Muscle of leg (tissue), 11 donors: Measurements from ENCODE around the gene GPHA2. TPM values are rescaled to one million over a fixed set of nuclear protein-coding genes. Genes with fewer than 3 reads are reported as not detected.
A peak's percentile ranks its signal among the peaks of the same experiment; 100 is the strongest.

Experiments used
- DNase-seq: peaks from one replicate; pipeline ENCODE4 v3.0.0; 2013
- H3K27ac ChIP-seq: one replicate; pipeline ENCODE4 v1.5.1; 2013; ENCODE audit warnings: mild to moderate bottlenecking, low read length, control low read depth
- H3K27me3 ChIP-seq: one replicate; pipeline ENCODE4 v1.6.1; 2013; ENCODE audit warnings: low read length; ENCODE audit not compliant: control insufficient read depth, insufficient read depth
- H3K36me3 ChIP-seq: one replicate; pipeline ENCODE4 v1.6.1; 2013; ENCODE audit warnings: low read length; ENCODE audit not compliant: control insufficient read depth, insufficient read depth
- H3K4me1 ChIP-seq: one replicate; pipeline ENCODE4 v1.6.1; 2013; ENCODE audit warnings: low read length; ENCODE audit not compliant: control insufficient read depth, insufficient read depth
- H3K4me3 ChIP-seq: one replicate; pipeline ENCODE4 v1.5.1; 2013; ENCODE audit warnings: low read length, control low read depth
- H3K9me3 ChIP-seq: replicated peaks from 2 replicates; pipeline ENCODE4 v1.6.1; 2013; ENCODE audit warnings: low read depth, low read length; ENCODE audit not compliant: control insufficient read depth
- WGBS: methylation state at CpG from one replicate; pipeline ENCODE4 v1.1.5; 2013; ENCODE audit warnings: missing lambda C conversion rate; ENCODE audit not compliant: insufficient coverage; 5-methylcytosine and 5-hydroxymethylcytosine counted together
- polyA plus RNA-seq, 8 donors: library from polyadenylated mRNA; unstranded; fragments of 120-200 nt; gene quantifications; one replicate each; pipeline versions ENCODE4 v1.2.1 to v1.2.3, GENCODE V29; 2013; ENCODE audit warnings: inconsistent platforms in 1 of 8, low replicate concordance in 1 of 8; ENCODE audit not compliant: insufficient read length in 8 of 8, insufficient read depth in 1 of 8
- total RNA-seq: library from RNA; stranded (reverse); fragments of 120-200 nt; gene quantifications from one replicate; pipeline ENCODE4 v1.2.4, GENCODE V29; 2013

GPHA2 gene
- total and polyA plus RNA-seq, 9 donors: 0.15 to 0.53 (median 0.24) TPM; not detected in 5

DNA sequence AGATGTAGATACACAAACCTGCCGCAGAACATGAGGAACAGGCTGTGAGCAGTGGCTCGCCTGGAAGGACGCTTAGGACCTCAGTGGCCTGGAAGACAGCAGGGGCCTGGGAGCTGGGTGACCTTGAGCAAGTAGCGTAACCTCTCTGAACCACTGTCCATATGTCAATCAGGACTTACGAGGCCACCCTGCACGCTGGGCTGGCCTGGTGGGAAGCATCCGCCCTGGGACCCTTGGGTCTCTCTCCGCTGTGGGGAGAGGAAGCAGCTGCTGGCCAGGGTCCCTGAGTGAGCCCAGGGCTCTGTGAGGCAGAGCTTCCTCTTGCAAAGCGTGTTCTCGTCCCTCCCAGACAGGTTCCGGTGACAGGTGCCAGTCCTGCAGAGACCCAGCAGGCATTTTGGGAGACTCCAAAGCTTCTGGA lies 43.3 kb downstream of the GPHA2 start:
- WGBS: 79% methylated on average over 7 of the region's 11 CpGs
- no peak overlapping the region for H3K27ac ChIP-seq
- DNase-seq: no peak
- H3K9me3 ChIP-seq: no peaks in the 10 kb centered on the region
- H3K4me1 ChIP-seq: peaks cover 25% of the 10 kb centered on the region
- H3K4me3 ChIP-seq: no peak overlapping the region
- no peaks in the 10 kb centered on the region for H3K27me3 ChIP-seq
- peaks cover 18% of the 10 kb centered on the region for H3K36me3 ChIP-seq

DNA sequence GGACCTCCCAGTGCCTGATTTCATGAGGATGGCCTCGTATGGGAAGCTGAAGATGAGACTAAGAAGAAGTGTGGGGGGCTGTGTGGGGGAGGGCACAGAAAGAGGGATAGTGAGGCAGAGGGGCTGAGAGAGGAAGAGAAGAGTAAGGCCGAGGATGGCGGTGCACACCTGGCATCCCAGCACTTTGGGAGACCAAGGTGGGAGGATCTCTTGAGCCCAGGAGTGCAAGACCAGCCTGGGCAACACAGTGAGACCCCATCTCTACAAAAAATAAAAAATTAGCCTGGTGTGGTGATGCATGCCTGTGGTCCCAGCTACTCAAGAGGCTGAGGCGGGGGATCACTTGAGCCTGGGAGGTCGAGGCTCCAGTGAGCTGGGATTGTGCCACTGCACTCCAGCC lies 43.8 kb downstream of the GPHA2 start:
- peaks cover 13% of the 10 kb centered on the region for H3K36me3 ChIP-seq
- peaks cover 25% of the 10 kb centered on the region for H3K4me1 ChIP-seq
- DNase-seq: no peak
- no peak overlapping the region for H3K4me3 ChIP-seq
- H3K27me3 ChIP-seq: no peaks in the 10 kb centered on the region
- H3K27ac ChIP-seq: no peak overlapping the region
- no peaks in the 10 kb centered on the region for H3K9me3 ChIP-seq
- 8% methylated on average over 1 of the region's 5 CpGs for WGBS

DNA sequence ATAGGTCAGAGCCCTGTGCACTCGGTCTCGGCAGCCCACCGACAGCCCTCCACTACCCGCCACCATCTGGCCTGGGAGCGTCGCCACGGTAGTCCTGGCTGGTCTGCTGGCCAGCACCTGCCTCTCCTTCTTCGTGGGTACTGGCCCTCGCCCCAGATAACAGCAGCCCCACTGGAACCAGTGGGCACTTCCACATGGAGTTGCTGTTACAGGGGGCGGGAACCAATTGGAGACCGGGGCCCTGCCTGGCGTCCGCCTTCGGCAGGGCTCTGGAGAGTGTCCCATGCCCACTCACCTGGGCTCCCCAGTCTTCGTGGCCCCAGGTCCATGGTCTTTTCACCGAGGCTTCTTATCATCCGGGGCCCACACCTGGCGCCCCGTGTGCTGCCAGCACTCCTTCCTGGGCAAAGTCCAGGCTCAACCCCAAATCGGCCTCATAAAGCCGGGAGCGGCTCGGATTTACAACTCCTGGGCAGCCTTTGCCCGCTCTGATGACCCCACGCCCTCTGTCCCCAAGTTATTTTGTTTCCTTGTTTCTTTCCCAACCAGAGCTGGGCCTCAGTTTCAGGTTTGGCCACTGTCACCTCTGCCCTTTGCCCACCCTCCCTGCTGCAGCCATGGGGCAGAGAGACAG lies 44.4 kb downstream of the GPHA2 start:
- H3K27ac ChIP-seq: no peak overlapping the region
- WGBS: 86% methylated on average over 18 of the region's 25 CpGs
- peaks cover 25% of the 10 kb centered on the region for H3K4me1 ChIP-seq
- peaks cover 8% of the 10 kb centered on the region for H3K36me3 ChIP-seq
- DNase-seq: no peak
- H3K27me3 ChIP-seq: no peaks in the 10 kb centered on the region
- no peak overlapping the region for H3K4me3 ChIP-seq
- no peaks in the 10 kb centered on the region for H3K9me3 ChIP-seq

DNA sequence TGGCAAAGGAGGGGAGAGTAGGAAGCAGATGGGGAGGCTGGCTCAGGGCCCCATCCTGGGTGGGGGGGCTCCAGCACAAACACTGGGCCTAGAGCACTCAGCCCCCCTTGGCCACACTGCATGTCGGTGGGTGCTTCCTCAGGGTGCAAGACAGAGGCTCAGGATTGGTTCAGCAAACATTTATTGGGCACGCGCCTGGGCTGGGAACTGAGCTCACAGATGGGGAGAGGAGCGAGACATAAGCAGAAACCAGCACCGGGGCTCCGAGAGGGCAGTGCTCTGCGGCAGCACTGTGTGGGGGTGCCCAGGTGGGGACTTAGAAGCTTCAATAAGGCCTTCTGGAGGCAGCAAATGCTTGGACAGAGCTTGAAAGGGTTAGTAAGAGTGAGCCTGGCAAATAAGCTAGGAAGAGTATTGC lies 45.2 kb downstream of the GPHA2 start:
- H3K27me3 ChIP-seq: no peaks in the 10 kb centered on the region
- no peak for DNase-seq

DNA sequence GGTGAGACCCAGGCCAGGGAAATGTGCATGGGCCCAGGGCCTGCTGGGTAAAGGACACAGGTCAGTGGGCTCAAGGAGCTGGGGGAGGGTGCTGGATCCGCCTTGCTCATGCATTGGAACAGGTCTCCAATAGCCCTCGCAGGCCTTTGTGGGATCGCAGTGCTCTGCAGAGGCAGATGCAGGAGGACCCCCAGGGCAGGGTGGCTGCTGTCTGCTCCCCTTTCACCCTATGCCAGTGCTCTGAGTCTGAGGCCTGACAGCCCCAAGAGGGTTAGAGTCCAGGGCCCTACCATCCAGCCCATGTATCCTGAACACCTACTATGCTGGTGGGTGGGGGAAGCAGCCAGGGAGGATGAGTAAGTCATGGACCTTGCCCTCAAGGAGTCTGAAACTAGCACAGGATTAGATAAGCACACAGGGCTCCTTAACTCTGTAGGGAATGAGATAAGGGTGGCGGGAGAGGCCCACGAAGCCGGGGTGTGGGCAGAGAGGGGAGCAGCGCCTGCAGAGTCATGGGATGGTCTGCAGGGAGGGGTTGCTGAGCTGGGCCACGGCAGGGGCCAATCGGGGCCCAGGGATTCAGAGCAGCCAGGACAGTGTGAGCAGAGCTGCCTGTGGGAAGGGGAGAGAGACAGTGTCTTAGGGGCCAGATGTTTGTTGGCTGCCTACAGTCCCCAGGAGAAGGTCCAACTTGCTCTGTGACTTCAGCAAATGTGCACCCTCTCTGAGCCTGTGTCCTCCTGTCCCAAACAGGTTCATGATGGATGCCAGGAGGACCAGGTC lies 46.8 kb downstream of the GPHA2 start:
- Histone ChIP-seq H3K27me3 (no peaks in the 10 kb centered on the region), H3K27ac (no peak overlapping the region), H3K4me1 (peaks cover 27% of the 10 kb centered on the region), H3K9me3 (no peaks in the 10 kb centered on the region), H3K4me3 (no peak overlapping the region), H3K36me3 (no peaks in the 10 kb centered on the region)
- 70% methylated on average over 9 of the region's 9 CpGs for WGBS
- DNase-seq: no peak

More for the DNA sequence above, 45.2 kb downstream of the GPHA2 start:
- Histone ChIP-seq H3K9me3 (no peaks in the 10 kb centered on the region), H3K4me3 (no peak overlapping the region), H3K27ac (no peak overlapping the region), H3K36me3 (peaks cover 6% of the 10 kb centered on the region), H3K4me1 (peaks cover 25% of the 10 kb centered on the region)
- WGBS: 80% methylated on average over 7 of the region's 7 CpGs

DNA sequence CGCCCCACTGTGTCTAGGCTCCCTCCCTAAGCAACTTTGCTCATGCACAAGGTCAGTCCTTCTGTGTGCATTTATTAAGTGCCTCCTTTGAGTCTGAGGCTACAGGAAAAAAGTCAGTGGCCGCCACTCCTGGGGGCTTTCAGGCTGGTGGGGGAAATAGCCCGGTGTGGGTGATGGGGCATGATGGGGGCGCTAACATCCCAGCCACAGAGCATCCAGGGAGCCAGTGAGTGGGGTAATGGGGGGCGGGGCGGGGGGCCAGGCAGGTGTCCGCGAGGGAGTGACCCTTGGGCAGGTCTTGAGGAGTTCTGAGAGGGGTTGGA lies 47.3 kb downstream of the GPHA2 start:
- no peaks in the 10 kb centered on the region for H3K27me3 ChIP-seq
- peaks cover 26% of the 10 kb centered on the region for H3K4me1 ChIP-seq
- no peak overlapping the region for H3K27ac ChIP-seq
- H3K4me3 ChIP-seq: no peak overlapping the region
- H3K36me3 ChIP-seq: no peaks in the 10 kb centered on the region
- no peak for DNase-seq
- WGBS: 58% methylated on average over 7 of the region's 8 CpGs
- H3K9me3 ChIP-seq: no peaks in the 10 kb centered on the region

DNA sequence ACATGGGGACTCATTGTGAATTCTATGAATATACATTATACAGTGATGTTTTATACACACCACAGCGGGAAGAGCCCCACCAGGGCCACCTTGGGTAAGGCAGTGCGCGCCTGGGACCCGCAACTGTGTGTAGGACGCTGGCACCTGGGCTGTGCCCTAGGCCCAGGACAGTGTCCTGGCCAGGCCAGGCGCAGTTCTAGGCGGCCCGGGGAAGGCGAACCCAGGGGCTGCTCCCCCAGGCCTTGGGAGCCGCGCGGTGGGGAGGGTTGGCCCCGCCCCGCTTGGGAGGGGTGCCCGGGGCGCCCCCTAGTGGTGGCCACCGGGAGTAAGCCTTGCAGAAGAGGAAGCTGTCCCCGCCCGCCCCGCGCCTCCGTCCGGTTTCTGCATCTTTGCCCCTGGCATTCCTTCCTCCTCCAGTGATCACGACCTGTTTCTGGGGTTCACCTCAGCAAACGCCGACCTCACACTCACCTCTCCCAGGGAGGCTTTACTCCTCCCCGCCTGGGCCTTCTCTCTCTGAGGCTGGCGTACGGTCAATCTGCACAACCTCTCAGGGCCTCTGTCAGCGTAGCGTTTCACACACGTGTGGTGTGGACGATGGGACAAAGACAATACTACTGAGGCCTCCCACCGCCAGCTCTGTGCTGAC lies 47.8 kb downstream of the GPHA2 start:
- H3K9me3 ChIP-seq: no peaks in the 10 kb centered on the region
- H3K4me3 ChIP-seq: peak overlapping the region; percentile 23
- H3K4me1 ChIP-seq: peaks cover 26% of the 10 kb centered on the region
- H3K36me3 ChIP-seq: no peaks in the 10 kb centered on the region
- H3K27me3 ChIP-seq: no peaks in the 10 kb centered on the region
- DNase-seq: peak; percentile 76
- no peak overlapping the region for H3K27ac ChIP-seq
- 7% methylated on average over 31 of the region's 34 CpGs for WGBS

DNA sequence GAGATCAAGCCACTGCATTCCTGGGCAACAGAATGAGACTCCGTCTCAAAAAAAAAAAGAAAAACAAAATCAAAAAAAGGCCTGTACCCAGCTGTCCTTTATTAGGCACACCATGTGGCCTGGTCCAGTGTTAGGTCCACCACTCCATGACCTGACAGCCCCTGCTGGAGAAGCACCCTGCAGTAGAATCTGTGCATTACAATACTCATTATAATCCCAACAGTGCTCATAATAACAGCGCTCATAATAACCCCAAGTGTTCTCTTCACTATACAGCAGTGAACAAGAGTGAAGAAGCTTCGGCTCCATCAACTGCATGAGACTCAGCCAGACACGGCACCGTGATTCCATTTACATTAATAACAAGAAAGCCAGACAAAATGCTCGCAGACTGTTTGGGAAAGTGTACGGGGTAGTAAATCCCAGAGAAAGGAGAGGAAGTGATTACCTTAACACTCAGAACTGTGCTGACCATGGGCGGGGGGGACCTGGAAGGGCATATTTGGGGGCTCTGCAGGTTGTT lies 48.4 kb downstream of the GPHA2 start:
- H3K27me3 ChIP-seq: no peaks in the 10 kb centered on the region
- no peak overlapping the region for H3K4me3 ChIP-seq
- 92% methylated on average over 2 of the region's 8 CpGs for WGBS
- H3K9me3 ChIP-seq: no peaks in the 10 kb centered on the region
- no peak for DNase-seq
- no peaks in the 10 kb centered on the region for H3K36me3 ChIP-seq
- no peak overlapping the region for H3K27ac ChIP-seq
- peaks cover 26% of the 10 kb centered on the region for H3K4me1 ChIP-seq

DNA sequence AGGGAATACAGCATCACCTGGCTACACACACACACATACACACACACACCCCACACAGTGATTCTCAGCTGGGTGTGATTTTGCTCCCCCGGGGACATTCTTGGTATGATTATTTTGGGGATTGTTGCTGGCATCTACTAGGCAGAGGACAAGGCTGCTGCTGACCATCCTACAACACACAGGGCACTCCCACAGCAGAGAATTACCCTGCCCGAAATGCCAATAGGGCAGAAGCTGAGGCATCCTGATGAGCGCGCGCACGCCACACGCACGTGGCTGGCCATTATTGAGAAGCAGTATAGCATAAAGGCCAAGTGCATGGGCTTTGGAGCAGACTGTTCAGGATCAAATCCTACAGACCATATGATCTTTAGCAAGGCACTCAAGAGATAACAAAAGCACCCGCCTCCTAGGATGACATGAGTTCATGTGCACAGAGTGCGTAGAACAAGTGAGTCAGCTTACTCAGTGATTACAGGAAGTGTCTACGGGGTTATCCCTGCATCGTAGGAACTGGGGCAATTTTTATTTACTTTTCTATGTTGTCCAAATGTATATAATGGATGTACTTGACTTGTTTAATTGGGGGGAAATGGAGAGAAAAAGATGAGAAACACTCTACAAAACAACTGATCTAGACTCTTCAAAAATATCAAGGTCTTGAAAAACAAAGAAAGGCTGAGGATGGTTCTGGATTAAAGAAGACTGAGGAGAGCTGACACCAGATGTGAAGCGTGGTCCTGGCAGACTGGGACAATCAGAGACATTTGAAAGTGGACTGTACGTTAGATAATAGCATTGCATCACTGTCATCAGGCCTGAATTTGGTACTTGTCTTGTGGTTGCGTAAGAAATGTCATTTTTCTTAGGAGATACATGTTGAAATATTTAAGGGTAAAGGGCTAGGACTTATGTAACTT lies 50.1 kb downstream of the GPHA2 start:
- Histone ChIP-seq H3K9me3 (no peaks in the 10 kb centered on the region), H3K4me3 (no peak overlapping the region), H3K27me3 (no peaks in the 10 kb centered on the region), H3K27ac (no peak overlapping the region), H3K4me1 (peaks cover 22% of the 10 kb centered on the region), H3K36me3 (no peaks in the 10 kb centered on the region)
- no peak for DNase-seq
- WGBS: 76% methylated on average over 6 of the region's 15 CpGs
